CD4-positive, alpha-beta T cell (primary cell): ENCODE data around the gene RSPO3. TPM values are rescaled to one million over a fixed set of nuclear protein-coding genes. Genes with fewer than 3 reads are reported as not detected.

Source experiments
- ATAC-seq: fragments of 200-7000 bp; cut with Tn5 transposase; one replicate; pipeline ENCODE4 v1.10.0; 2022; ENCODE audit warnings: mild to moderate bottlenecking; ENCODE audit not compliant: poor library complexity
- CTCF ChIA-PET: fragments of 350-600 bp; sonication (Branson Sonifier 250); formaldehyde crosslinking; loops from one replicate; lab custom pipeline; 2021; ENCODE audit warnings: antibody characterized with exemption, inconsistent platforms; lab: Charles Lee
- POLR2A ChIA-PET: fragments of 350-600 bp; sonication (Branson Sonifier 250); formaldehyde crosslinking; loops from one replicate; lab custom pipeline; 2021; ENCODE audit warnings: antibody characterized with exemption, inconsistent platforms; lab: Charles Lee
- DNase-seq, 14 experiments: peaks; one replicate each; pipeline ENCODE4 v3.0.0-alpha.2; 2013 to 2020; ENCODE audit warnings: mixed read lengths in 2 of 14
- H3K27ac ChIP-seq, 2 donors: one replicate each; pipeline versions ENCODE4 v1.5.1 to v1.7.0; 2013; ENCODE audit warnings: low read length in 2 of 2, low read depth in 1 of 2, mild to moderate bottlenecking in 1 of 2
- H3K27me3 ChIP-seq, 2 experiments: 1 replicate in 1 of 2; 2 replicates in 1 of 2; pipeline versions ENCODE4 v1.6.1 to v1.7.0; 2013; ENCODE audit warnings: low read length in 2 of 2, control low read depth in 1 of 2, mild to moderate bottlenecking in 1 of 2, moderate library complexity in 1 of 2; ENCODE audit not compliant: insufficient read depth in 2 of 2, control insufficient read depth in 1 of 2
- H3K36me3 ChIP-seq: one replicate; pipeline ENCODE4 v1.6.1; 2013; ENCODE audit warnings: low read length, control low read depth; ENCODE audit not compliant: insufficient read depth
- H3K4me1 ChIP-seq: one replicate; pipeline ENCODE4 v1.6.1; 2013; ENCODE audit warnings: low read length, control low read depth; ENCODE audit not compliant: insufficient read depth
- H3K4me3 ChIP-seq: one replicate; pipeline ENCODE4 v1.5.1; 2013; ENCODE audit warnings: mild to moderate bottlenecking, low read length, moderate library complexity
- H3K9me3 ChIP-seq, 2 experiments: 1 replicate in 1 of 2; 2 replicates in 1 of 2; pipeline versions ENCODE4 v1.6.1 to v1.7.0; 2013; ENCODE audit warnings: low read length in 2 of 2, mild to moderate bottlenecking in 2 of 2, control low read depth in 1 of 2, moderate library complexity in 1 of 2; ENCODE audit not compliant: control insufficient read depth in 1 of 2, insufficient read depth in 1 of 2
- H3K27ac Mint-ChIP-seq: one replicate; pipeline ENCODE4 v1.8.0; 2020; ENCODE audit warnings: mixed read lengths
- H3K27me3 Mint-ChIP-seq: one replicate; pipeline ENCODE4 v1.8.0; 2021; ENCODE audit warnings: mixed read lengths
- H3K36me3 Mint-ChIP-seq: one replicate; pipeline ENCODE4 v1.8.0; 2021; ENCODE audit warnings: low read depth, mixed read lengths
- H3K4me1 Mint-ChIP-seq: one replicate; pipeline ENCODE4 v1.8.0; 2021; ENCODE audit warnings: low read depth, mixed read lengths
- H3K4me3 Mint-ChIP-seq: one replicate; pipeline ENCODE4 v1.8.0; 2020; ENCODE audit warnings: mild to moderate bottlenecking, mixed read lengths
- H3K9me3 Mint-ChIP-seq: one replicate; pipeline ENCODE4 v1.8.0; 2020; ENCODE audit warnings: mixed read lengths
- CTCF ChIP-seq: fragments of 200-600 bp; IDR thresholded peaks from one replicate; pipeline ENCODE4 v1.8.0; 2022; ENCODE audit warnings: antibody characterized with exemption, mild to moderate bottlenecking
- intact Hi-C, 2 experiments: fragments of 100-400 bp; cut with DNase I in 1 of 2; cut with micrococcal nuclease in 1 of 2; formaldehyde crosslinking; loops; one replicate each; pipeline versions ENCODE4 v1.15.1 to v1.9.0; 2023 to 2025; cut with DNase I, micrococcal nuclease
- total RNA-seq, 174 experiments: library from RNA in 2 of 174; stranded (reverse) in 2 of 174; gene quantifications; one replicate each; pipeline ENCODE4 v1.2.3 and lab custom pipeline; 2021 to 2026

The RSPO3 gene
- total RNA-seq, 2 experiments from 2014 or later: not detected

GRCh38 chr6:127186889-127187288, 68.4 kb downstream of the RSPO3 start:
- Mint-ChIP-seq H3K4me3 (no peak overlapping the region), H3K27ac (no peak overlapping the region), H3K36me3 (no peaks in the 10 kb centered on the region), H3K9me3 (no peaks in the 10 kb centered on the region), H3K4me1 (no peaks in the 10 kb centered on the region), H3K27me3 (peaks cover 6% of the 10 kb centered on the region)
- DNase-seq: peak; percentile 14 to 55 (median 36)
- ChIA-PET CTCF (interaction anchor here (1.3 to 1.4 kb wide), 2 partner anchors 9 to 79 kb away, joined by 4 read pairs; partner anchors contain the start of gene RNF146), POLR2A (no interaction called here)
- Histone ChIP-seq H3K27ac (no peak overlapping the region), H3K4me3 (no peak overlapping the region), H3K36me3 (no peaks in the 10 kb centered on the region), H3K4me1 (no peaks in the 10 kb centered on the region), H3K9me3 (no peaks in the 10 kb centered on the region), H3K27me3 (no peaks in the 10 kb centered on the region)
- intact Hi-C loops: loop anchor here (5.0 kb wide), 2 partner anchors 80 to 350 kb away; partner anchors contain the start of gene RNF146 (in 1 of the 2)
- peak; percentile 49 for TF ChIP-seq CTCF
- no peak for ATAC-seq

GRCh38 chr6:127188744-127189143, 70.3 kb downstream of the RSPO3 start:
- Histone ChIP-seq H3K9me3 (no peaks in the 10 kb centered on the region), H3K4me3 (no peak overlapping the region), H3K27me3 (no peaks in the 10 kb centered on the region), H3K27ac (no peak overlapping the region), H3K36me3 (no peaks in the 10 kb centered on the region), H3K4me1 (no peaks in the 10 kb centered on the region)
- no peaks in the 10 kb centered on the region for H3K9me3 Mint-ChIP-seq
- no peaks in the 10 kb centered on the region for H3K4me1 Mint-ChIP-seq
- peaks cover 1% of the 10 kb centered on the region for H3K27me3 Mint-ChIP-seq
- no peak for DNase-seq
- no peak for ATAC-seq
- H3K27ac Mint-ChIP-seq: no peak overlapping the region
- TF ChIP-seq CTCF: no peak
- intact Hi-C loops: loop anchor here (5.0 kb wide), 2 partner anchors 79 to 349 kb away; partner anchors contain the start of gene RNF146 (in 1 of the 2)
- ChIA-PET CTCF (no interaction called here), POLR2A (no interaction called here)
- H3K36me3 Mint-ChIP-seq: no peaks in the 10 kb centered on the region
- no peak overlapping the region for H3K4me3 Mint-ChIP-seq

GRCh38 chr6:127190552-127190951, 72.1 kb downstream of the RSPO3 start:
- no peaks in the 10 kb centered on the region for H3K36me3 Mint-ChIP-seq
- CTCF ChIA-PET: no interaction called here
- no peak overlapping the region for H3K27ac Mint-ChIP-seq
- no peak for TF ChIP-seq CTCF
- H3K27me3 ChIP-seq: no peaks in the 10 kb centered on the region
- intact Hi-C loops: loop anchor here in 1 of 2 experiments (5.0 kb wide), 1 partner anchor 1878 kb away; no protein-coding TSS in a partner anchor
- H3K4me1 ChIP-seq: no peaks in the 10 kb centered on the region
- DNase-seq (peak in 2 of 14 experiments; percentile 1 to 10), ATAC-seq (no peak)
- H3K36me3 ChIP-seq: no peaks in the 10 kb centered on the region
- POLR2A ChIA-PET: interaction anchor here (1.0 kb wide), 1 partner anchor 76 kb away, joined by 3 read pairs; the partner anchor contains the start of gene RNF146
- no peaks in the 10 kb centered on the region for H3K4me1 Mint-ChIP-seq
- no peaks in the 10 kb centered on the region for H3K27me3 Mint-ChIP-seq
- no peak overlapping the region for H3K4me3 Mint-ChIP-seq
- H3K9me3 ChIP-seq: no peaks in the 10 kb centered on the region
- no peaks in the 10 kb centered on the region for H3K9me3 Mint-ChIP-seq
- H3K4me3 ChIP-seq: no peak overlapping the region
- no peak overlapping the region for H3K27ac ChIP-seq
